HL-60/S4 (cell line): Measurements from ENCODE around the gene EDAR.

ENCODE experiments used
- in situ Hi-C: fragments of 300-500 bp; cut with MboI; formaldehyde crosslinking; loops from 2 replicates; pipeline ENCODE4 v1.14.3; 2022; ENCODE audit warnings: low sequenced_read_pairs

The EDAR gene

GRCh38 chr2:108988796-108989713 lies at the start of gene EDAR:
TSS of gene EDAR (minus strand) at chr2:108989220. CDS start at chr2:108931014, 58,206 bp downstream.
- in situ Hi-C loops, result no loop called here

GRCh38 chr2:109033171-109033570 lies 44.2 kb upstream of the EDAR start:
- in situ Hi-C loops, result no loop called here

DNA sequence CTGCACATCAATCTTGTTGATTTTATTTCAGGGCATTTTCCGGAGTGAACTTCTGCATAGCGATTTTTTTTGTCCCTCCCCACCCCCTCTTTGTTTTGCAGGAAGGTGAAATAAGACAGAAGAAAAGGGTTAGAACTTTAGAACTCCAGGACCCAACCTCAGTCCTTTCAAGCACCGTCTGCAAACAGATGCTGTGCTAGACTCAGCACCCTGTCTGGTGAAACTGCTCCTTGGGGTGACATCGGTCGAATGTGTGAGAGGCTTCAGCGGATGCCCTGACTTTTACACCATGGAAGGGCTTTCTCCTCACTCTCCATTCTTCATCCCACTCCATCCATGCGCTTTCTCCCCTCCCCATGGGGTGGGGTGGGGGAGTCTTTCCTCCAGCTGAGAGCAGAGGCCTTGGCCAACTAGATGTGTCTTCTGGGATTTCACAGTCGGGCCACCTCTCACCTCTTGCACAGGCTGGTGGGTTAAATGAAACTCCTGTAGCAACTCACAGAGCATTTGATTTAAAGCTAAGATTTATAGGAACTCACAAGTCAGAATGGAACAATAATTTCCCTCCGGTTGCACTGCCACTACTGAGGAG lies 43.3 kb upstream of the EDAR start:
- in situ Hi-C loops, result no loop called here

DNA sequence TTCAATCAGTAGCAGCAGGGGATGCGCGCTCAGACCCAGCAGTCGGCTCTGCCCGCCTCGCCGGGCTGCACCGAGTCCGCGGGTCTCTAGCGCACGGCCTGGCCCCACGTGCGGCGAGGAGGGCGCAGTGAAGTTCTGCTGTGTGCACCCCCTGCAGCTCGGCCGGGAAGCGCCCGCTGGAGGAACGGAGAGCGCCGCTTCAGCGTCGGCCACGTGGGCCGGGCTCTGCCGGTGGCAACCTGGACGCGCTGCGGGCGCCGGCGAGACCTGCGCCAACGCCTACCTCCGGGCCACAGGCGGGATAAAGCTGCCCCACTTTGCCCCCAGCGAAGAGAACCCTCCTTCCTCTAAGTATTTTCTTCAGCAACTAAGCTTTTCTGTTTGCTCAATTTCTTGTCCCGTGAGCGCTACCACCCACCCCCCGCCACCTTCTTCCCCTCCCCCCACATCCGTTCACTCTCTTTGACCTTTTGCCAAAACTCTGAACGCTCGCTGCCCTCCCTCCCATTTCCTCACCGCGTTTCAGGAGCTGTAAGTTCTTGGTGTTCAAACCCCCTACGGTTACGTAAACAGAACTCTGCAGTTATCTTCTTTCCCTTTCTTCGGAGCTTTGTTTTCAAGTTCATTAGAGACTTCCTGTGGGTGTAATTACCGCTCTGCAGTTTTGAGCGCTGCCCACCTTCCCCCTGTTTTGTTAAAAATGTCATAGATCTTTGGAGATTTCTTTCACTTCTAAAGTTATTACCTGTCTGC lies 42.6 kb upstream of the EDAR start:
- in situ Hi-C loops, result no loop called here

GRCh38 chr2:109030870-109031475 lies 42.0 kb upstream of the EDAR start:
- in situ Hi-C loops, result no loop called here

DNA sequence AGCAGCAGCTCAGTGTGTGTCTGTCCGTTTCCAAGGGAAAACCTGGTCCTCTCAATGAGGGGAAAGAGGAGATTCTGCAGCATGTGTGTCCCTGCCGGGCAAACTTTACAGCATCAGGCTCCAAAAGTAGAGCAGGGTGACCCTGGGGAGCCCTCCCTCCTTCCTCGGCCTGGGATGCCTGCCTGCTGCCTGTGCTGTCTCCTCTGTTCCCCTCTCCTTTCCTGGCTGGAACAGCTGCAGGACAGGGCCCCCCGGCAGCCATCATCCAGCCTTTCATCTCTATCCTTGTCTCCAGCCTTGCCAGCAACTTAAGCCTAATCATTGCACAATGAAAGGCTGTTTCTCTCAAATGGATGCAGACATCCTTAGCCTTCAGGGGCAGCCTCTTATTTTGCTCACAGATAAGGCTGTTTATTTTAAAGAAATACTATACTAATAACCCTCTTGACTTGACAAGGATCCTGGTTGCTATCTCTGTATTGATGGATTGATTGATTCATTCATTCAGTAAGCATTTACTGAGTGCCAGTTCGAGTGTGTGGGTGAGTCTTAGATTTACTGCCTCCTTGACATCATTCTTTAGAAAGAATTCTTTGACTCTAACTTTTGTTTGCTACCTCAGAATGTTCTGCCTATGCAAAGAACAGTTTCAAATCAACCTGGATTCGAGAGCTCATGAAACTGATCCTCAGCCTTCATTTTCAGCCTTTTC lies 40.6 kb upstream of the EDAR start:
- in situ Hi-C loops, result no loop called here

- in situ Hi-C loops, result no loop called here
These were observed 39.9 kb upstream of the EDAR start for GRCh38 chr2:109028738-109029489.

GRCh38 chr2:109028277-109028676 lies 39.3 kb upstream of the EDAR start:
- in situ Hi-C loops, result no loop called here

- in situ Hi-C loops, result no loop called here
These were observed 38.7 kb upstream of the EDAR start for GRCh38 chr2:109027702-109028101.

- in situ Hi-C loops, result no loop called here
These were observed 35.5 kb upstream of the EDAR start for GRCh38 chr2:109024477-109024876.

DNA sequence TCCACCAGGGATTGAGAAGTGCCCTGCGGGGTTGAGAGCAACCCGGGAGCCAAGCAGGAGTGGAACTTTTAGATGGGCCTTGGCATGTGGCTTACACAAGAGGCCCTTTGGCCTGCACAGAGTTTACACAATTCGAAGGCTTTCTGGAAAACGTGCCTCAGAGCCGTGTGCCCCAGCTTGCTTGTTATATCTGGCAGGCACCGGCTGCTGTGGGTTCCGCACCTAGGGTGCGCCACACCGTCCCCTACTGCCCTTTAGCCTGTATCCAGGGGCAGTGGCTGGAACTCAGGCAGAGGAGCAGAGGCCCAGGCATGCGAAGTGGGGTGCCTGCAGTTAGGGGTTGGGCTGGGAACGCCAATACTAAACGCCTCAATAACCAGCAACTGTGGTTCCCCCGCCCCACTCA lies 32.9 kb upstream of the EDAR start:
- in situ Hi-C loops, result no loop called here

- in situ Hi-C loops, result no loop called here
These were observed 31.2 kb upstream of the EDAR start for GRCh38 chr2:109020217-109020637.

DNA sequence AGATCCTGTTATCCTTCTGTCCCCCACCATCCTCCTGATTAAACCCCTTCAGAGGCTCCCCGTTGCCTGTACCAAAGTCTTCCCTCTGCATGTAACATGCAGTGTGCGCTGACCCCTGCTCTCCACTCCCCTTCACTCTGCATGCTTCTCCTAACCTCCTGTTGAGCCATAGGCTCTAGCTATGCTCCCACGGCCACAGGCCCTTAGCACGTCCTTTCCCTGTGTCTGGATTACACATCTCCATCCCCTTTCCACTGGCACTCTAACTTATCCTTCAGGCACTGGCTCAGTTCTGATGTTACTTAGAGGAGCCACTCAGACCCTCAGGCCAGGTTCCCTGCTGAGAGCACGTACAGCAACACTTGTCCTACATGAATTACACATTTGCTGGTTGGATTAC lies 29.4 kb upstream of the EDAR start:
- in situ Hi-C loops, result no loop called here

- in situ Hi-C loops, result no loop called here
These were observed 28.0 kb upstream of the EDAR start for GRCh38 chr2:109017017-109017416.

- in situ Hi-C loops, result no loop called here
These were observed 27.4 kb upstream of the EDAR start for GRCh38 chr2:109016376-109016775.

GRCh38 chr2:109014476-109014875 lies 25.5 kb upstream of the EDAR start:
- in situ Hi-C loops, result no loop called here

DNA sequence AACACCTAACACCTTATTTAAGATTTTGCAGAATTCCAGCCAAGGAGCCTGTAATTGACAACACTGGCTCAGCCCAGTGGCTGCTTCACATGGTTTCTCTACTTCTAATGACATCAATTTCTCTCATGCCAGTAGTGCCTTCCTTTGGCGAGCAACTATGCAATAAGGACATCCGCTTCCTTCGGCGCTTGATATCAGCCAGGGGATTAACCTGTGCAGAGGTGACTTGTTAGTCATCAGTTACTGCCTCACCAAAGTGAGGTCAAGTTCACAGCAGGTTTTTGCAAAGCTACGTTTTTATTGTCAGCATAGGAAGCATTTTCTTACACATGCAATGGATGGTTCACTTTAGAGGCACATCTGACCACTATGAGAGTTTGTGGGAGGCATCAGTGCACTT lies 24.0 kb upstream of the EDAR start:
- in situ Hi-C loops, result no loop called here

DNA sequence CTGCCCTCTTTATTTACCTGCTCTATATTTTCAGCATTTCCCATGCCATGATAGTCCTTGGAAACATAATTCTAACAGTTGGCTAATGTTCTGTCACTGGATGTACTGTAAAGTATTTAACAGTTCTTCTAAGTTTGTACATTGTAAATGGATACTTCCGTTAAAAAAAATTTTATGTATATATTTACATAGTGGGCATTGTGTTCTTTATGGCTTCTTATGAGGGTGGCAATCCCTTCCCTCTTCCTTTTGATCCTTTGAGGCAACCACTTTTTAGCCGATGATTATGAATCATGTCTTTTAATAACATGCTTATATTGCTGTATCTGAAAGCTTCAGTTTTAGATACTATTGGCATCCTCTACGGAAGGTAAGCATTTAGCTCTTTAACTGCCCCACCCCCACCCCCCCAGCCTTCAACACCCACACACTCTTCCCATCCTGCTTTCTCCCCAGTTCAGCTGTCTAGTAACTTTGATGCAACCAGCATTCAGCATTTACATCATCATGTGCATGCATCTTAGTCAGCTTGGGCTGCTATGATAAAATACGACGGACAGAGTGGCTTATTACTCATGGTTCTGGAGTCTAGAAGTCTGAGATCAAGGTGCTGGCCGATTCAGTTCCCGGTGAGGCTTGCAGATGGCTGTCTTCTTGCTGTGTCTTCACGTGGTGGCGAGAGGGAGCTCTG lies 21.0 kb upstream of the EDAR start:
- in situ Hi-C loops, result no loop called here

DNA sequence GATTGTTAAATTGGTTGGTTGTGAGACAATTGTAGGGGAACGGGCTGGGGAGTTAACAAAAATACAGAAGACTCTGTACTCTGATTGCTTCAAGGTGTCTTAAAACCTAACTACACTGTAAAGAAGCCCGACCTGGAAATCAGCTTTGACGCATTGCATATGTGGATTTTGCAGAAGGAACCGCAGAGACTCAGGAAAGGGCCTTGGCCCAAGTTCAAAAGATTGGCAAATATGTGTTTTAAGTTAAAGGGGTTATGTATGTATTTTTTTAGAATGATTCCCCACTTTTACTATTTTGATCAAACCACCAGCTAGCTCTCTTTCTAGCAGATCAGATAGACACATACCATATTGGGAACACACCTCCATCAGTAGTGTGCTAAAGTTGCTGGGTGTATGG lies 18.0 kb upstream of the EDAR start:
- in situ Hi-C loops, result no loop called here
